TTC549 (cell line): ENCODE results near the gene MTHFD2L.
"Not testable (repeated sequence)": the region's sequence is repeated elsewhere in the genome, so short reads cannot be mapped to it uniquely, and the experiment has no call there.

ENCODE experiments used
- FAIRE-seq: peaks from 2 replicates; lab custom pipeline; 2012; peaks lifted over from hg19 to GRCh38; lab: Jason Lieb, UNC

Gene MTHFD2L

GRCh38 chr4:74157561-74158465 lies at the start of gene MTHFD2L:
Gene MTHFD2L (plus strand): TSS chr4:74158118. CDS start chr4:74158139, 21 bp downstream.
- FAIRE-seq = peak; percentile 7

DNA sequence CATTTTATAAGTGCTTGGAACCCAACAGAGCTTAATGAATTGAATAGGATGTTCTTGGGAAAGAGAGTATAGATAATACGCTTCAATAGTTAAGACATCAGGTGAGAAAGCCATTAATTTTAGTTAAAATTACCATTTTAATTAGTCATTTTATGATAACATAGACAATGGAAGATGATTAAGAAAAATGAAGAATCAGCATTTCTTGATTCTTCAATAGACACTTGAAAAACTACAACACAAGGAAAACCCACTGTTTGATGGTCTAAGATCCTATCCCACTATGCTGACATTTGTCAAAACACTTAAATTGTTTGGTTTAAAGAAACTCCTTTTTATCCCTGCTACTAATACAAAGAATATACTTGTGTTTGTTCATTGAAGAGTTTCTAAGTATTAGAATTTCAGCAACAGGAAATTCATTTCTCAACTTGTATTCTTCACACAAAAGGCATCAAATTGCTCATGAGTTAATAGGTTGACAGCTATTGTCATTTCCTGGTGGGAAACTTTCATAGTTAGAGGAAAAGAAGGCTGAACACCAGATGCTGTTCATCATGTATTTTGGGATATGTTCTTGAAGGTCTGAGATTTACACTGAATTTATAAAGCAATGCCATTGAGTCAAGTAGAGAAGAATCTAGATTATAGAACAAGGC lies 49.3 kb upstream of the MTHFD2L start:
- FAIRE-seq = no peak

- no peak for FAIRE-seq
These were observed 48.6 kb upstream of the MTHFD2L start for GRCh38 chr4:74109116-74109869.

- no peak for FAIRE-seq
These were observed 47.9 kb upstream of the MTHFD2L start for GRCh38 chr4:74109870-74110605.

GRCh38 chr4:74110670-74111069 lies 47.2 kb upstream of the MTHFD2L start:
- FAIRE-seq = no peak

DNA sequence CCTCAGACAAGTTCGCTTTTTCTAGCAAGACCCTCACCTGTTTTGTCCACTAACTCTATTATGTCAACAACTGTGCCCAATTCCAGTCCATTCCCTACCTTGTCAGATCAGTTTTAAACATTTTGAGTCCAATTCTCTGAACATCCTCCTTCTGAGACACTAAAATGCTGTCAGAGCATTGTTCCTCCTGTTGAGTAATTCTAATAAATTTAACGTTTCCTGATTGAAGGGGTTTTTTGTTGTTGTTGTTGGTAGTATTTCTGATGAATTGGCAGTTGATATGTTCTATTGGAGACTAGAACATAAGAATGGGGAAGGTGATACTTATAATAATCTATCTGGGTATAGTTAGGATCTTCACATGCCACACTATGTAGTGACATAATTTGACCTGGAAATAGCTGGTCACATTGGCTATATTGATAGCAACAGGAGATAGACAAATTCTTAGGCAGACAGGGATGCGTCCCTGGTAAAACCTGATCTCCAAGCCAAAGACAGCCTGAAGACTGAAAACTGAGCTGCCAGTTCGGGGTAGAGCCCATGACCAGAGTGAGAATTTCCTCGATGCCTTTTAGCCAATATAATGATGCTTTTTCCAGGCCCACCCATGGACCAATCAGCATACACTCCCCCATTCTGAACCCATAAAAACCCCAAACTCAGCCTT lies 46.5 kb upstream of the MTHFD2L start:
- FAIRE-seq = no peak

- no peak for FAIRE-seq
These were observed 45.9 kb upstream of the MTHFD2L start for GRCh38 chr4:74111990-74112389.

GRCh38 chr4:74112399-74113105 lies 45.4 kb upstream of the MTHFD2L start:
- FAIRE-seq = no peak

DNA sequence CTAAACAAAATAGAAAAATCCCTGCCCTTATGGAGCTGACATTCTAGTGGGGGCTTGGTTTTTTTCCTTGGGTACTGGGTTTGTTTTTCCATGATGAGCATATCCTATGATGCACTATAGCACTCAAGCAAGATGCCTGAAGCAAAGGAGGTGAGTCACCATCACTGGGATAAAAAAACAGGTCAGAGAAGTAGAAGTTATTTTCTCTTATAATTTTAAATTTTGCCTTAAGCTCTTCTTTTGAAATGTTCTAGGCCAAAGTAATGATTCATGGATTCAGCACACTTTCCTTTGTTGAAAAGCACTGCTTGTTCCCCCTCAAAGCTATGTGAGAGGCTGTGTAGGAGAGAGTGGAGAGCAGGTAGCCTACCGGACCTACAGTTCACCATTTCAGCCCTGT lies 43.7 kb upstream of the MTHFD2L start:
- no peak for FAIRE-seq

GRCh38 chr4:74117024-74117534 lies 40.8 kb upstream of the MTHFD2L start:
- no peak for FAIRE-seq

GRCh38 chr4:74118600-74119338 lies 39.1 kb upstream of the MTHFD2L start:
- FAIRE-seq = no peak

- FAIRE-seq = no peak
These were observed 37.8 kb upstream of the MTHFD2L start for GRCh38 chr4:74120086-74120485.

DNA sequence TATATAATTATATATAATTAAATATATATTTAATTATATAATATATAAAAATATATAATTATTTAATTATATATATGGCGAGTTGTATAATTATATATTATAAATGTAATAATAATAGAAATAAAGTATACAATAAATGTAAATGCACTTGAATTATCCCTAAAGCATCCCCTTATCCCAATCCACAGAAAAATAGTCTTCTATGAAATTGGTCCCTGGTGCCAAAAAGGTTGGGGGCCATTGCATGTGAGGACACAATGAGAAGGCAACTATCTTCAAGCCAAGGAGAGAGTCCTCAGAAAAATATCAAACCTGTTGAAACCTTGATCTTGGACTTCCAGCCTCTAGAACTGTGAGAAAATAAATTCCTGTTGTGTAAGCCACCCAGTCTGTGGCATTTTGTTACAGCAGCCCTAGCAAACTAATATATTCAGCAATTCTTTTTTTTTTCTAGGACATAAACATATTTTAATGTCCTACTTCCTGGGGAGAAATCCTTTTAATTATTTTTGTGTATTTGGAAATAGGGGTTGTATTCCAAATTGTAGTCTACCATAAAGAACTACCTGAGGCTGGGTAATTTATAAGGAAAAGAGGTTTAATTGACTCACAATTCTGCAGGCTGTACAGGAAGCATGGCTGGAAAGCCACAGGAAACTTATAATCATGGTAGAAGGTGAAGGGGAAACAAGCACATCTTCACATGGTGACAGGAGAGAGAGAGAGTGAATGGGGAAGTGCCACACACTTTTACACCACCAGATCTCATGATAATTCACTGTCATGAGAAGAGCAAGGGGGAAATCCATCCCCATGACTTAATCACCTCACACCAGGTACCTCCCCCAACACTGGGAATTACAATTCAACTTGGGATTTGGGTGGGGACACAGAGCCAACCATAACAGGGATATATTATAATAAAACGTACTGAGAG lies 36.0 kb upstream of the MTHFD2L start:
- FAIRE-seq = peak; percentile 41

GRCh38 chr4:74123065-74123728 lies 34.7 kb upstream of the MTHFD2L start:
- FAIRE-seq = no peak

- no peak for FAIRE-seq
These were observed 32.9 kb upstream of the MTHFD2L start for GRCh38 chr4:74125029-74125428.

DNA sequence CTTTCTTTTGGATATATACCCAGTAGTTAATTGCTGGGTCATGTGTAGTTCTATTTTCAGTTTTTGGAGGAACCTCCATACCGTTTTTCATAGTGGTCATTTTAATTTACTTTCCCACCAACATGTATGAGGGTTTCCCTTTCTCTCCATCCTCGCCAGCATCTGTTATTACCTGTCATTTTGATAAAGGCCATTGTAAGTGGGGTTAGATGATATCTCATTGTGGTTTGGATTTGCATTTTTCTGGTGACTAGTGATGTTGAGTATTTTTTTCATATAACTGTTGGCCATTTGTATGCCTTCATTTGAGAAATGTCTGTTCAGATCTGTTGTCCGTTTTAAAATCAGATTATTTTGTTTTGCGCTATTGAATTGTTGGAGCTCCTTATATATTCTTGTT lies 30.2 kb upstream of the MTHFD2L start:
- FAIRE-seq = no peak

DNA sequence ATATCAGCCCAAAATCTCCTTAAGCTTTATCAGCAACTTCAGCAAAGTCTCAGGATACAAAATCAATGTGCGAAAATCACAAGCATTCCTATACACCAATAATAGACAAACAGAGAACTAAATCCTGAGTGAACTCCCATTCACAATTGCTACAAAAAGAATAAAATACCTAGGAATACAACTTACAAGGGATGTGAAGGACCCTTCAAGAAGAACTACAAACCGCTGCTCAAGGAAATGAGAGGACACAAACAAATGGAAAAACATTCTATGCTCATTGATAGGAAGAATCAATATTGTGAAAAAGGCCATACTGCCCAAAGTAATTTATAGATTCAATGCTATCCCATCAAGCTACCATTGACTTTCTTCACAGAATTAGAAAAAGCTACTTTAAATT lies 27.1 kb upstream of the MTHFD2L start:
- not testable (repeated sequence) for FAIRE-seq

DNA sequence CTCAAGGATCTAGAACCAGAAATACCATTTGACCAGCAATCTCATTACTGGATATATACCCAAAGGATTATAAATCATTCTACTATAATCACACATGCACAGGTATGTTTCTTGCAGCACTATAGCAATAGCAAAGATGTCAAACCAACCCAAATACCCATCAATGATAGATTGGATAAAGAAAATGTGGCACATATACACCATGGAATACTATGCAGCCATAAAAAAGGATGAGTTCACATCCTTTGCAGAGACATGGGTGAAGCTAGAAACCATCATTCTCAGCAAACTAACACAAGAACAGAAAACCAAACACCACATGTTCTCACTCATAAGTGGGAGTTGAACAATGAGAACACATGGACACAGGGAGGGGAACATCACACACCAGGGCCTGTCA lies 25.7 kb upstream of the MTHFD2L start:
- not testable (repeated sequence) for FAIRE-seq
